CD4-positive, alpha-beta T cell treated with Interleukin-21 for 1 hour (primary cell): ENCODE data around the gene TRIM38.
"Not testable (repeated sequence)": the region's sequence is repeated elsewhere in the genome, so short reads cannot be mapped to it uniquely, and the experiment has no call there.

Experiments
- DNase-seq: peaks from one replicate; pipeline ENCODE4 v3.0.0-alpha.2; 2020

Gene TRIM38

DNA sequence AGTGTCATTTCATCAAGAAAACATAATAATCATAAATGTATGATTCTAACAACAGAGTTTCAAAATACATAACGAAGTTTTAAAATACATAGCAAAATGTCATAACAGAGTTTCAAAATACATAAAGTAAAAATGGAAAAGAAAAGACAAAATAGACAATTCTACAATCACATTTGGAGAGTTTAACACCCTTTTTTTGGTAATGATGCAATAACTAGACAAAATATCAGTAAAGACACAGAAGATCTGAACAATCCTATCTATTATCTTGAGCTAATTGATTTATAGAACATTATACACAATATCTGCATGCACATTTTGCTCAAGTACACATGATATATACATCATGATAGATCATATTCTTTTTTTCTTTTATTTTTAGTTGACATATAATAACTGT, 18.7 kb upstream of the TRIM38 start:
- DNase-seq, result no peak

DNA sequence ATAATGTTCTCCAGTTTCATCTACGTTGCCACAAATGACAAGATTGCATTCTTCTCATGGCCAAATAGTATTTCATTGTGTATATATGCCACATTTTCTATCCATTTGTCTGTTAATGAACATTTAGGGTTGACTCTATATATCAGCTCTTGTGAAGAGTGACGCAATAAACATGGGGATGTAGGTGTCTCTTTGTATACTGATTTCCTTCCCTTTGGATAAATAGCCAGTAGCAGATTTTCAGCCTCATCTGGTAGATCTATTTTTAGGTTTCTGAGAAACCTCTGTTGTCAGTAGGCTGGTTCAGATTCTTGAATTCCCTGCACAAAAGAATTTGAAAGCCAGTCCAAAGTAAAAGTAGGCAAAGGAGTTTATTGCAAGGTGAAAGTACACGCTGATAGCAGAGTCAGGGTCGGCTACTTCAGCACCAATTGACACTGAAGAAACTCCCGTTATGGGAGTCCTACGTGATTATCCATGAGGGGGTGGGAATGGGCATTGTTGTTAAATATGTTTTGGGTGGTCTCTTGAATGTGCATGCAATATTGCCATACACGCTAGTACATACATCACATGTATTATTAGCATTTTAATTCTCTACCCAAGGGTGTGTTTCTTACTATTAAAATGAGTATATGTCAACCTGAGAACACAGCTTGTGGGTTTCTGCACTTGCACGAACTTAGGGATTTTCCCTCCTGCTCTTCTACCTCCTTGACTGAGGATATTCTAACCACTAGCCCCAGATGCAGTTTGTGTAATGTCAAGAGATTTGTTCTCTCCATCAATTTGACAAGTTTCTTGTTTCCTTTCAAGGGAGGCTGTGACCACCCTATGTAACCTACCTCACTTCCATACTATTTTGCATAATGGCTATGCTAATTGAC, 17.7 kb upstream of the TRIM38 start:
- no peak for DNase-seq

DNA sequence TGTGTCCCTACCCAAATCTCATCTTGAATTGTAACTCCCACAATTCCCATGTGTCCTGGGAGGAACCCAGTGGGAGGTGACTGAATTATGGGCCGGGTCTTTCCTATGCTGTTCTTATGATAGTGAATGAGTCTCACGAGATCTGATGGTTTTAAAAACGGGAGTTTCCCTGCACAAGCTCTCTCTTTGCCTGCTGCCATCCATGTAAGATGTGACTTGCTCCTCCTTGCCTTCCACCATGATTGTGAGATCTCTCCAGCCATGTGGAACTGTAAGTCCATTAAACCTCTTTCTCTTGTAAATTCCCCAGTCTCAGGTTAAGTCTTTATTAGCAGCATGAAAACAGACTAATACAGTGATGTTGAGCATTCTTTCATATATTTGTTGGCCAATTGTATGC, 16.9 kb upstream of the TRIM38 start:
- not testable (repeated sequence) for DNase-seq

DNA sequence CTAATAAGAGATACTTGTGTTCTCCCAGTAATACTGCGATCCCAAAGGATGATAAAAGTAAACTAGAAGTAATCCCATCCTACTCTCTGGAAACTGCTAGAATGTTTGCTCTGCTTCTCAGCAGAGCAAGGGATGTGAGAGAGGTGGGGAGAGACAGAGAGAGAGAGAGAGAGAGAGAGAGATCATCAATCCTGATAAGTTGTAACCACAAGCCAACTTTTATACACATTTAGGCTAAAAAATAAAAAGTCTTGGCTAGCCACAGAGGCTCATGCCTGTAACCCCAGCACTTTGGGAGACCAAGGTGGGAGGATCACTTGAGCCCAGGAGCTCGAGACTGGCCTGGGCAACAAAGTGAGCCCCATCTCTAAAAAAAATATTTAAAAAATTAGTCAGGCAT, 16.0 kb upstream of the TRIM38 start:
- peak; percentile 32 for DNase-seq

DNA sequence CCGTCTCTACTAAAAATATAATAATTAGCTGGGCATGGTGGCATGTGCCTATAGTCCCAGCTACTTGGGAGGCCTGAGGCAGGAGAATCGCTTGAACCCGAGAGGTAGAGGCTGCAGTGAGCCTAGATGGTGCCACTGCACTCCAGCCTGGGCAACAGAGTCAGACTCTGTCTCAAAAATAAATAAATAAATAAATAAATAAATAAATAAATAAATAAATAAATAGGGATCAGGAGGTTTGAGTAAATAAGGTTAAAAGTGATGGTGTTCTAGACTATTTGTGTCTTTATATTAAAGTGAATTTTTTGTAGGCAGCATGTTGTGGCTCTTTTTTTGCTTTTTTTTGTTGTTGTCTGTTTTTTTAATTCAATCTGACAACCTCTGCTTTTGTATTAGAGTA, 15.1 kb upstream of the TRIM38 start:
- not testable (repeated sequence) for DNase-seq

DNA sequence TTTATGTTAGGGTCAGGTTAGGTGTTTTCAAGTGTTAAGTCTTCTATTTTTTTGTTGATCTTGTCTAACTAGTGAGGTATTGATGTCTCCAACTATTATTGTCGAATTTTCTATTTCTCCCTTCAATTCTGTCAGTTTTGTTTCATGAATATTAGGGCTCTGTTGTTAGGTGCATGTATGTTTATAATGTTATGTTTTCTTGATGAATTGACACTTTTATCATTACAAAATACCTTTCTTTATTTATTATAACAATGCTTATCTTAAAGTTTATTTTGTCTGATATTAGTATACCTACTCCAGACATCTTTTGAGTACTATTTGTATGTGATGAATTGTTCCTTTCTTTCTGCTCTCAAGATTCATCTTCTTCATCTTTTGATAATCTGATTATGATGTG, 12.9 kb upstream of the TRIM38 start:
- DNase-seq, result no peak

DNA sequence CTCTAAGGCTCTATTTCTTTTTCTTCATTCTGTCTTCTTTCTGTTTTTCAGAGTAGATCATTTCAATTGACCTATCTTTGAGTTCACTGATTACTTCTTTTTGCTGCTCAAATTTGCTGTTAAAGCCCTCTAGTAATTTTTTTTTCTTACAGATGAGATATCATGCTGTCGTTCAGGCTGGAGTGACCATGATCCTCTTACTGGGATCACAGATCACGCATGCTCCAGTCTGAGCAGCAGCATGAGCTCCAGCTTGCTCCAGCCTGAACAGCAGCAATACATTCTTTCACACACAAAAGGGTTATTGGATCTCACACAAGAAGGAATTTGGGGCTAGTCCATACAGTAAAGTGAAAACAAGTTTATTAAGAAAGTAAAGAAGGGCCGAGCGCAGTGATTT, 12.3 kb upstream of the TRIM38 start:
- DNase-seq, result no peak

DNA sequence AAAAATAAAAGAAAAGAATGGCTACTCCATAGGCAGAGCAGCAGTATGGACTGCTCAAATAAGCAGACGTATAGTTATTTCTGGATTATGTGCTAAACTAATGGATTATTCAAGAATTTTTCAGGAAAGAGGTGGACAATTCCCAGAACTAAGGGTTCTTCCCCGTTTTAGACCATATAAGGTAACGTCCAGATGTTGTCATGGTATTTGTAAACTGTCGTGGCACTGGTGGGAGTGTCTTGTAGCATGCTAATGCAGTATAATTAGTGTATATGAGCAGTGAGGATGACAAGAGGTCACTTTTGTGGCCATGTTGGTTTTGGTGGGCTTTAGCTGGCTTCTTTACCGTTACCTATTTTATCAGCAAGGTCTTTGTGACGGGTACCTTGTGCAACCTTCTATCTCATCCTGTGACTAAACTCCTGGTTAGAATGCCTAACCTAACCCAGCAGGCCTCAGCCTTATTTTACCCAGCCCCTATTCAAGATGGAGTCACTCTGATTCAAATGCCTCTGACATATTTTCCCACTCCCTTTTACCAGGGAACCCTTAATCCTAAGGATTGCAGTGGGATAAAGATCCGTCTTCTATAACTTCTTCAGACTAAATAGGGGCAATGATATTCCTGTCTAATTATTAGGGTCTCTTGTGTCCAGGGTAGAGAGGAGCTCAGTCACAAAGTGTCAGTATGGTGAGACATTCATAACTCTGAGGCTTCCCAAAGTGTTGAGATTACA, 11.1 kb upstream of the TRIM38 start:
- DNase-seq, result no peak

DNA sequence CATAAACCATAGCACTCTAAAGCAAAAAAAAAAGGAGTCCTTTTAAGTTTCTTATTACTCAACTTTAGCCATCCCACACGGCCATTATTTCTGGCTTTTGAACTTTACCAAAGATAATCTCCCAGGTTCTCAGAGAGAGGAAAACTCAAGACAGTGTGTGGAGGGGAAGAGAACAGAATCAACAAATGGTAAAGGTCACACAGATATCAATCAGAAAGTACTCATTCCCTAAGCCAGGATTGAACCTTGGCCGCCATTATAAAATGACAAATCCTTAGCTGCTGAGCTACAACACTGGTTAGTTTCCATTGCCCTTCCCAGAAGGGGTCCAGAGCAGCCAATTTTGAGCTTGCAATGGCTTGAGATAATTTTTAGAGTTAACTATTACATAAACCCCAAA, 10.1 kb upstream of the TRIM38 start:
- DNase-seq, result no peak

DNA sequence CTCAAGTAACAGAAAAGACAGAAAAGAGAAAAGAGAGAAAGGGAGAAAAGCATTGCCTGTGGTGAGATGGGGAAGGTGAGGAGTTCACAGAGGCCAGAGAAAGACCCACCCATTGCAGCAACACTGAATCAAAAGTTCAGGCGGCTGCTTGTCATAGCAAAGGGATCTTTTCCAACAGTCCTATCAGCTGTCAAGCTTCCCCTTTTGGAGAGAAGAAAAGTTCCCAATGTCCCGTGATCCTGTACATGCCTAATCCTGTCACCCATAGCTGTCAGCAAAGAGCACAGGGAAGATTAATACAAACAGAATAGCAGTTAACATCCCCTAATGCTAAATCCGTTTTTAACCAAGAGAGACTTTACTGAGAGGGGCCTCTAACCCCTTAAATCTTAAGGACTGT, 8.9 kb upstream of the TRIM38 start:
- no peak for DNase-seq

DNA sequence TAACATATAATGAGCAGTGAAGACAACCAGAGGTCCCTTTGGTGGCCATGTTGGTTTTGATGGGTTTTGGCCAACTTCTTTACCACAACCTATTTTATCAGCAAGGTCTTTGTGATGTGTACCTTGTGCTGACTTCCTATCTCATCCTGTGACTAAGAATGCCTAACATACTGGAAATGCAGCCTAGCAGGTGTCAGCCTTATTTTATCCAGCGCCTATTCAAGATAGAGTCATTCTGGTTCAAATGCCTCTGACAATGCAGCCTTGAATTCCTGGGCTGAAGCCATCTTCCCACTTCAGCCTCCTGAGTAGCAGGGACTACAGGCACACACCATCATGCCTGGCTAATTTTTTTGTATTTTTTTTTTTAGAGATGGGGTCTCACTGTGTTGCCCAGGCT, 7.8 kb upstream of the TRIM38 start:
- no peak for DNase-seq

DNA sequence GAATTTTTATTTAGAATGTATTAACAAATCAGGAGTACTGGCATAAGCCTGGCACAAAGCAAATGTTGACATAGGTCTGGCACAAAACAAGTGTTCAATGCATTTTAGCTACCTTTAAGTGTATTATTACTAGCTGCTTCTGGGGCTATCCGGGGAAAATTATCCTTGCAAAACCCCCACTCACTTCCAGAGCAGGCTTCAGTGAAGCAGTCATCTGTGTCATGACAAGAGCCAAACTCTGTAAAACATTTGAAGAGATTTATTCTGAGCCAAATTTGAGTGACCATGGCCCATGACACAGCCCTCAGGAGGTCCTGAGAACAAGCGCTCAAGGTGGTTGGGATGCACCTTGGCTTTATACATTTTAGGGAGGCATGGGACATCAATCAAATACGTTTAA, 6.4 kb upstream of the TRIM38 start:
- DNase-seq, result no peak

DNA sequence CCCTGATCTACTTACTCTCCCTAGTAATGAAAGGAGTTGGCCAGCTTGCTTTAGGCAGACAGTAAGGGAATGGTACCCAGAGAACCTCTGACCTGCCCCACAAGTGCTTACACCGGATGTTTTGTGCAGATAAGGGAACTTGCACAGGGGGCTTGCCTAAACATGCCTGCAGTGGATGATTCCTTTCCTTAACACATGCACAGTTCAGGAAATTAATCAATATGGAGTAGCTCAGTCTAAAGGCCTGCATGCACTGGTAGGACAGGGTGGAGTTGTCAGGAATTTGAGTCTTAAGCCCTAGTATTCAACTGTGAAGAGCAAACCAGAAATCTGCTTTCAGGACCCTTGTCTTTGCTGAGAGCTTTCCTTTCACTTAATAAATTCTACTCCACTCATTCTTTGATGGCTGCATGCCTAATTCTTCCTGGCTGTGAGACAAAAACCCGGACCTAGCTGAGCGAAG, 3.9 kb upstream of the TRIM38 start:
- DNase-seq, result no peak

DNA sequence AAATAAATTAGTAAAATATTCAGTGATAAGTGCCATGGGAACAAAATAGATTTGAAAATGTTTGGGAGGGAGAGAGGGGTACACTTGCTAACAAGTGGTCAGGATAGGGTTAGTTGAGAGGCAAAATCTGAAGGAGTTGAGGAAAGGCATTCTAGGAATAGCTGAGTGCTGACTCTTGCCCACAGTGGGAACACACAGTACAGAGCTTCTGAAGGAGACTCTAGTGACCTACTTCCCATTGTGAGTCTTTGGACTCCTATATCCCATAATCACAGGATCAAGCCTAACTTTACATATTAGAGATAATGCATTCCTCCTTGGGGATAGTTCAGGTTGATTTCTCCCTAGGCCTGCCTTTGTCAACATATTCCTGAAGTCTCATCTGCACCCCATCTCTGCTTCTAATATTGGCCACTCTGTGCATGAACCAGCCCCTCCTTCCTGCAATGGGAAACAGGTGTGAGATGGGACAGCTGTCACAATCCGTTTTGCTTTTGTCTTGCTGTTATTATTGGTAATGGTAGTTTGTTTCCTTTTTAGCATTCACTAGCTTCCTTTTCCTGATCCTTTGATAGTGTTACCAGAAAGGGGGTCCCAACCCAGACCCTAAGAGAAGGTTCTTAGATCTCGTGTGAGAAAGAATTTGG, 2.6 kb upstream of the TRIM38 start:
- DNase-seq, result no peak

DNA sequence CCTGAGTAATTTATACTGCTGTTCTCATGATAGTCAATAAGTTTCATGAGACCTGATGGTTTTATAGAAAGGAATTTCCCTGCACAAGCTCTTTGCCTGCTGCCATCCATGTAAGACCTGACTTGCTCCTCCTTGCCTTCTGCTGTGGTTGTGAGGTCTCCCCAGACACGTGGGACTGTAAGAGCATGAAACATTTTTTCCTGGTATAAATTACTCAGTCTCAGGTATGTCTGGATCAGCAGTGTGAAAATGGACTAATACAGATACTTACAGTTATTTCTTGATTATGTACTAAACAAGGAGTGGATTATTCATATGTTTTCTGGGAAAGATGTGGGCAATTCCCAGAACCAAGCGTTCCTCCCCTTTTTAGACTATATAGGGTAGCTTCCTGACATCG, 1.9 kb upstream of the TRIM38 start:
- no peak for DNase-seq

DNA sequence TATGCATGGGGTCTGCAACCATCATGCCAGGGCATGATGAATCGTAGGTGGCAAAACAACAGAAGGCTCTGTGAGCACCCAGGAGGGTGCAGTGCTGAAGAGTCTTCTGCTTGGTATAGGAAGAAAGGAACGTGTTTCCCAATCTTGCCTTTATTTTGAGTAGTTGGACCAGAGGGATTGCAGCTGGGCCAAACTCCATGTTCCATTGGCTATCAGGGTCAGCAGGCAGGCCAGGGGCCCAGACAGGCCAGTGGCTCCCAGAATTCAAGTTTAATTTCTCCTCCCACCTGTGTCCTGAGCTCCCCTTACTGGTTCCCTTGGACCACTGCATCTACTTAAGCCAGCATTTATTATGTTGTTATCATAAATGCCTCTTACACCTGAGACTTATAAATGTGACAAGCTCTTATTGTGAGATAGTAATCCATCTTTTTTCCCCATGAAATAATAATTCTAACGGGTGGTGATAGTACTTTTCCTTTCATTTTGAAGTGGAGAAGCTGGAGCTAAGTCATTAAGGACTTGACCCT, 918 bp upstream of the TRIM38 start:
- no peak for DNase-seq

DNA sequence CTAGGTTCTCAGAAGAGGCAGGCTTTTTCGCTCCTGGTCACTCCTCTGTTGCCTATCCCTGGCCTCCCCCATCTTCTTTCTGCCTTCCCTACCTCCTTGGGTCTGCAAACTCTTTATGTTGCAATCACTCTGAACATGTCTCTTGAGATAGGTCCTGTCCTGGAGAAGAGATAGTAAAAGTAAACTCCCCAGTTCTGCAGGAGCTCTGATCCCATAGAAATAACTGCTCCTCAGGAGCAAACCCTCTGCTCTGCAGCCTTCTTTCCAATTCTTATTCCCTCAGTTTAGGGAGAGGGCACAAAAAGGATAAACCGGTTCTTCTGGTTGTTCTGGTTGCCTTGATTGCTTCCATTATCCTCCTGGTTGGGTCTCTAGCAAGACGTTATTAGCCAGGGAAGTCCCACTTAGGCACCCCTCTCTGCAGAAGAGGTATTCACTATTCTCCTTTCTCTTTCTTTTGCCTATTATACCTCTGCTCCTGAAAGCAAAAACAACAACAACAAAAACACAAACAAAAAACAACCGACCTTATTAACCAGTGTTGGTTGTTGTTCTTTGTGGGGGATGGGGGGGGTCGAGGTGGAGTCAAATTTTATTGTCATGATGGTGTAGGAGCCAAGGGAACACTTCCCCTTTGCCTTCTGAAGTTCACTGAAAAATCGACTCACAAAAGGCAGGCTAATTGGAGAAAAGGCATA, 973 bp downstream of the TRIM38 start:
- DNase-seq, result no peak

DNA sequence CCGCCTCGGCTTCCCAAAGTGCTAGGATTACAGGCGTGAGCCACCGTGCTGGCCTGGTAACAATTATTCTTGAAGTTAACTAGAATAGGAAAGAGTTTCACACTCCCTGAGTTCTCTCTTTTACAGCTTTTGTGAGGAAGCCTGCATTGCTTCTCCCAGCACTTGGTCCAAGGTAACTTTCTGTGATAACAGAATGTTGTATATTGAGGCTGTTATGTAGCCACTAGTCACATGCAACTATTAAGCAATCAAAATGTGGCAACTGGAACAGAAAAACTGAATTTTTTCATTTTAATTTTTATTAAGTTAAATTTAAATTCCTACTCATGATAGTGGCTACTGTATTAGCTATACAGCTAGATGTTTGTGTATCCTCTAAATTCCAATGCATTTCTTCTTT, 2.5 kb downstream of the TRIM38 start:
- no peak for DNase-seq

DNA sequence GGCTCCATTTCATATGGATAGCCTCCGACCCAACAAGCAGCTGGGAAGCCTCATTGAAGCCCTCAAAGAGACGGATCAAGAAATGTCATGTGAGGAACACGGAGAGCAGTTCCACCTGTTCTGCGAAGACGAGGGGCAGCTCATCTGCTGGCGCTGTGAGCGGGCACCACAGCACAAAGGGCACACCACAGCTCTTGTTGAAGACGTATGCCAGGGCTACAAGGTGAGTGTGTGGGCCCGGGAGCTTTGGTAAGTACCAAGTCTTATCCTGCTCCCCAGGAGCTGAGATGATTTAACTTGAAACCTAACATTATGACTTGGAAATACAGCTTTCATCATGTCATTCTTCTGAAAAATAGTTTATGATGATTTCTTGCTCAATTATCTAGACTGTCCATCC, 4.1 kb downstream of the TRIM38 start:
- no peak for DNase-seq

DNA sequence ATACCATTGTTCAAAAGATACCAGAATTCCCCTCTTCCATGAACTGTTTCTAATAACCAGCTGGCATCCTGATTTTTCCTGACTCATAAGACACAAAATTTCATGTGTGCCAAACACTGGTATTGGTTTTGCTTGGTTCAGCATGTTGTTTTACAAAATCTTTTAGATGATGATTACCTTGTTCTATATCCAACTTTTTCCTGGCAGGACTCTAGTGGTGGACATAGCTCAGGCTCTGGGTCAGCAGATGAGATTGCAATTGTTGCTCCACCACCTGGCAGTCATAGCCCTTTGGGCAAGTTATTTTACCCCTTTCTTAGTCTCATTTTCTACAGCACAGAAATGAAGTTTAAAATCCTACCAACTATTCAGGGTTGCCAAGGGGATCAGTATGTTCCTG, 6.2 kb downstream of the TRIM38 start:
- no peak for DNase-seq

DNA sequence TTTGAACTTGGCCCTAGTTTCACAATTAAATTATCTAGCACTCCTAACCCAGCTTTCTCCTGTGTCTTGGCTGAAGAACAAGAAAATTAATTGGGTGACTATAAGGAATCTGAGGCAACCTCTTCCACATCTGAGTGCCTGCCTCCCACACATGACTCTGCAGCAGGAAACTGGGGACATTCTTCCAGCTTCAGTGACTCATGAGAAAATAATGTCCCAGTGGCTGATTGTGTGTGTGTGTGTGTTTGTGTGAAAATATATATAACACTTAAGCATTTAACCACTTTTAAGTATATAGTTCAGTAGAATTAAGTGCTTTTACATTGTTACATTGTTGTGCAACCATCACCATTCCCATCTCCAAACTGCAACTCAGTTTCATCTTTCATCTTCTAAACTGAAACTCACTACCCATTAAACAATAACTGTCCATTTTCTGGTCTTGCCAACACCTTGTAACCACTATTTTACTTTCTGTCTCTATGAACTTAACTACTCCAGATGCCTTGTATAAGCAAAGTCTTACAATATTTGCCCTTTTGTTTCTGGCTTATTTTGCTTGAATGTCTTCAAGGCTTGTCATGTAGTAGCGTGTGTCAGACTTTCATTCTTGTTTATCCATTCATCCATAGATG, 8.7 kb downstream of the TRIM38 start:
- DNase-seq, result no peak

DNA sequence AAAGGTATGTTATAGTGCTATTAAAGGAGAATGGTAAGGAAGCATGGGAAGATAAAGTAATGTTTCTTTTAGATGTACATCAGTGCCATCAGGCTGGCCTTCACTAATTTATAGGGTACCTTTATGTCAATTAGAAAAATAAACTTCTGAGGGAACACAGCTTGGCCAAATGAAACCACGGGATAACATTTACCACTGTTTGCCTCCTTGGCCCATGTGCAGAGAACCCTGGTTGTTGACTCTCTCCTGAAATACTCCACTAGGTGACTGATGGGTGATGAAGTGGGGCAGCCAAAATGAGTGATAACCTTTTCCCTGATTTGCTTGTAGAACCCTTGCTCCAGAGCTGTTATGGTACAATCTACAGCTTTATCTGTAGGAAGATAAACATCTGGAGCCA, 9.5 kb downstream of the TRIM38 start:
- DNase-seq, result no peak
